Glutamatergic neuron (in vitro differentiated cells): Measurements from ENCODE around the gene RABGGTA. TPM values are rescaled to one million over a fixed set of nuclear protein-coding genes. Genes with fewer than 3 reads are reported as not detected.
A peak's percentile ranks its signal among the peaks of the same experiment; 100 is the strongest.

ENCODE experiments used
- DNase-seq: peaks from one replicate; pipeline ENCODE4 v3.0.0; 2022
- H3K27ac Mint-ChIP-seq: one replicate; pipeline ENCODE4 v1.8.0; 2020; ENCODE audit warnings: mild to moderate bottlenecking, mixed read lengths, inconsistent platforms; ENCODE audit not compliant: unreplicated experiment
- H3K27me3 Mint-ChIP-seq: one replicate; pipeline ENCODE4 v1.8.0; 2020; ENCODE audit warnings: mild to moderate bottlenecking, moderate library complexity, mixed read lengths, inconsistent platforms; ENCODE audit not compliant: unreplicated experiment
- H3K36me3 Mint-ChIP-seq: one replicate; pipeline ENCODE4 v1.8.0; 2020; ENCODE audit warnings: mild to moderate bottlenecking, mixed read lengths, inconsistent platforms; ENCODE audit not compliant: unreplicated experiment
- H3K4me1 Mint-ChIP-seq: one replicate; pipeline ENCODE4 v1.8.0; 2020; ENCODE audit warnings: mild to moderate bottlenecking, low read depth, mixed read lengths, inconsistent platforms; ENCODE audit not compliant: unreplicated experiment
- H3K4me3 Mint-ChIP-seq: one replicate; pipeline ENCODE4 v1.8.0; 2020; ENCODE audit warnings: mild to moderate bottlenecking, mixed read lengths, inconsistent platforms; ENCODE audit not compliant: unreplicated experiment
- H3K9me3 Mint-ChIP-seq: one replicate; pipeline ENCODE4 v1.8.0; 2020; ENCODE audit warnings: mild to moderate bottlenecking, moderate library complexity, mixed read lengths, inconsistent platforms; ENCODE audit not compliant: unreplicated experiment
- CTCF ChIP-seq: fragments of 200-600 bp; sonication (generic); IDR thresholded peaks from one replicate; pipeline ENCODE4 v1.5.0; 2021; ENCODE audit not compliant: partially characterized antibody, unreplicated experiment
- total RNA-seq: library from RNA; stranded (reverse); fragmentation: NEBNext Ultra II Directional; extraction: Animal tissue kit (Norgen Biotek cat#: 25700); gene quantifications from one replicate; pipeline ENCODE4 v1.2.1, GENCODE V29; 2021; ENCODE audit not compliant: unreplicated experiment

The RABGGTA gene
- total RNA-seq, 1 donor from 2014 or later: 30.3 TPM

- TF ChIP-seq CTCF: no peak
- H3K4me1 Mint-ChIP-seq: peaks cover 10% of the 10 kb centered on the region
- no peaks in the 10 kb centered on the region for H3K36me3 Mint-ChIP-seq
- peak overlapping the region; percentile 96 for H3K4me3 Mint-ChIP-seq
- peaks cover 6% of the 10 kb centered on the region for H3K9me3 Mint-ChIP-seq
- no peak for DNase-seq
- peaks cover 12% of the 10 kb centered on the region for H3K27me3 Mint-ChIP-seq
- peak overlapping the region; percentile 97 for H3K27ac Mint-ChIP-seq
These were observed 55.1 kb downstream of the RABGGTA start for GRCh38 chr14:24216345-24216699.

Other genes with a start within 250 kb of the RABGGTA start
- gene CARMIL3, start 219.6 kb downstream of the RABGGTA start, total RNA-seq: 108 TPM
- gene CPNE6, start 200.0 kb downstream of the RABGGTA start, total RNA-seq: 0.44 TPM
- gene PCK2, start 177.3 kb downstream of the RABGGTA start, total RNA-seq: 99.9 TPM
- gene DCAF11, start 156.8 kb downstream of the RABGGTA start, total RNA-seq: 54.1 TPM
- 3.7 TPM for gene NRL, start 156.6 kb downstream of the RABGGTA start, total RNA-seq
- 0.66 TPM for gene FITM1, start 140.9 kb downstream of the RABGGTA start, total RNA-seq
- 35.7 TPM for gene PSME1, start 135.4 kb downstream of the RABGGTA start, total RNA-seq
- 18.1 TPM for gene EMC9, start 130.0 kb downstream of the RABGGTA start, total RNA-seq
- 58.9 TPM for gene PSME2, start 125.0 kb downstream of the RABGGTA start, total RNA-seq
- 88.2 TPM for gene RNF31, start 124.1 kb downstream of the RABGGTA start, total RNA-seq
- gene IRF9, start 110.3 kb downstream of the RABGGTA start, total RNA-seq: 31.0 TPM
- 136 TPM for gene REC8, start 99.5 kb downstream of the RABGGTA start, total RNA-seq
- gene IPO4, start 82.8 kb downstream of the RABGGTA start, total RNA-seq: 25.5 TPM
- gene TM9SF1, start 76.2 kb downstream of the RABGGTA start, total RNA-seq: 35.0 TPM
- not detected for gene TSSK4, start 65.9 kb downstream of the RABGGTA start, total RNA-seq
- gene CHMP4A, start 58.1 kb downstream of the RABGGTA start, total RNA-seq: 32.4 TPM
- gene MDP1, start 55.5 kb downstream of the RABGGTA start, total RNA-seq: 25.5 TPM
- gene NEDD8, start 39.2 kb downstream of the RABGGTA start, total RNA-seq: 169 TPM
- 55.8 TPM for gene GMPR2, start 38.7 kb downstream of the RABGGTA start, total RNA-seq
- gene TINF2, start 29.0 kb downstream of the RABGGTA start, total RNA-seq: 67.0 TPM
- gene TGM1, start 8.4 kb downstream of the RABGGTA start, total RNA-seq: 4.2 TPM
- gene DHRS1, start 28.2 kb upstream of the RABGGTA start, total RNA-seq: 25.1 TPM
- gene NOP9, start 28.3 kb upstream of the RABGGTA start, total RNA-seq: 29.2 TPM
- 1.8 TPM for gene CIDEB, start 36.4 kb upstream of the RABGGTA start, total RNA-seq
- gene LTB4R2, start 38.5 kb upstream of the RABGGTA start, total RNA-seq: 8.9 TPM
- 7.1 TPM for gene LTB4R, start 39.9 kb upstream of the RABGGTA start, total RNA-seq
- not detected for gene ADCY4, start 63.5 kb upstream of the RABGGTA start, total RNA-seq
- gene RIPK3, start 68.4 kb upstream of the RABGGTA start, total RNA-seq: not detected
- gene NFATC4, start 96.6 kb upstream of the RABGGTA start, total RNA-seq: 11.4 TPM
- gene NYNRIN, start 127.4 kb upstream of the RABGGTA start, total RNA-seq: 33.5 TPM
- 0.51 TPM for gene CBLN3, start 158.1 kb upstream of the RABGGTA start, total RNA-seq
- 28.9 TPM for gene KHNYN, start 158.4 kb upstream of the RABGGTA start, total RNA-seq
- gene SDR39U1, start 171.2 kb upstream of the RABGGTA start, total RNA-seq: 70.4 TPM
- not detected for gene CMA1, start 236.7 kb upstream of the RABGGTA start, total RNA-seq